HG02943 (cell line): ENCODE results near the gene IL16.
A peak's percentile ranks its signal among the peaks of the same experiment; 100 is the strongest.

ENCODE experiments used
- ATAC-seq: cut with Tn5 transposase; IDR thresholded peaks from one replicate; pipeline ENCODE4 v1.9.1; 2021; ENCODE audit warnings: mild to moderate bottlenecking, low read depth, moderate library complexity; ENCODE audit not compliant: unreplicated experiment

The IL16 gene

DNA sequence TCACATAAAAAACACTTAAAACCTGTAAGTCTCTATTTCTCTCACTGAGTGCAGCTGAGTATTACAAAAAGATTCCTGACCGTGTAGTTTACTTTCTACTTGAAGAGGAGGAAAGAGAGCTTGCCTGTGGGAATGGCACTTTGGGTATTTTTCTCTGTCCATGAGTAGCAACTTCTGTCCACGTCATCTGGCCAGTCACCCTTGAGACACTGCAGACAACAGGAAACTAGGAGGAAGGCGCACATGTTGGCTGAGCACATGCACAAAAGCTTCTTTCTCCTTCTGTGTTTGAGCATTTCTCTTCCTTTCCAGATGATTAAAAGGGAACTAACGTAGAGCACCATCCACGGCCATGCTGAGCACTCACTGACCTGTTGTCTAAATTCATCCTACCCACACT, 107.5 kb downstream of the IL16 start:
- no peak for ATAC-seq

DNA sequence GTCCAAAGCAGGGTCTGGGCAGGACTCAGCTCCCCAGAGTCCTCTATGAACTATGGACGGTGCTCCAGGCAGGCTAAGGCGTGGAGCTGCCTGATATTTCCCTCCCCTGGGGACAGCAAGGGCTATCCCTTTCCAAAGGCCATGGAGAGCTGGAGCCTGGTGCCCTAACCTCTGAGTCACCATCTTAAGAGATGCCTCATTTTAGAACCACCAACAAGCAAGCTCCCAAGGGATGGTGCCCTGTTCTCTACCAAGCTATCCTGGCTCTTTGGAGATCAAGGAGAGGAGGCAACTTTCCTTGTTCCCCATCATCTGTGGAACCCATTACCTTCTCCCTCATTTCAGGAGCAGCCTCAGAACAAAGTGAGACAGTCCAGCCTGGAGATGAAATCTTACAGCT, 111.6 kb downstream of the IL16 start:
- ATAC-seq, result no peak

DNA sequence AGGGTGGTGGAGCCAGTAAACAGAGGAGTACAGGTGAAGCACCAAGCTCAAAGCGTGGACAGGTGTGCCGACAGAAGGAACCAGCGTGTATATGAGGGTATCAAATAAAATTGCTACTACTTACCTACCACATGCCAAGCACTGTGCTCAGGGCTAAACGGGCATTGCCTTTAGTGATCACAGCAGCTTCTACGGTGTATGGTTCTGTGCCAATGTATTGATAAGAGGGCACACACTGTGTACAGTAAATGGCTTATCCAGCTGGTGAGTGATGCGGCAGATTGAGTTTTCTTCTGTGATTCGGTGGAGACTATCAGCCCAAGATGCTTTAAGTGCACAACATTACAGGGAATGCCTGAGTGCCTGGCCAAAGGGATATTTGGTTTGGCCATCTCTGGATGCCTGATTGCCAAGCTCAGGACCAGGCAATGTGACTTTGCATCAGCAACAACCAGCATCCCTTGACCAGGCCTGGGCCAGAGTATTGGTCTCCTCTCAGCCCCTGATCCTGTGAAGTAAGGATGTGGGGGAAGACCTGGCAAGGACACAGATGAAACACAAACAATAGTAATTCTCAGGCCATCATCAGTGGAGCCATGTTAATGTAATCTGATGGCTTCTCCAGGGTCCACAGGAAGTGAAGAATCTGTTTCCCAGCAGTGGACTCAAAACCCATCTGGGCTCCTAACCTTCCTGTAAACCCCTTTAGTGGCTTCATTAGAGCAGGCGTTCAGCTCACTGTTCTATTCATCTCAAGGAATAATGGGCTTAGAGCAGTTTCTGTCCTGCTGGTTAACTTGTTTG, 113.2 kb downstream of the IL16 start:
- ATAC-seq, result no peak

DNA sequence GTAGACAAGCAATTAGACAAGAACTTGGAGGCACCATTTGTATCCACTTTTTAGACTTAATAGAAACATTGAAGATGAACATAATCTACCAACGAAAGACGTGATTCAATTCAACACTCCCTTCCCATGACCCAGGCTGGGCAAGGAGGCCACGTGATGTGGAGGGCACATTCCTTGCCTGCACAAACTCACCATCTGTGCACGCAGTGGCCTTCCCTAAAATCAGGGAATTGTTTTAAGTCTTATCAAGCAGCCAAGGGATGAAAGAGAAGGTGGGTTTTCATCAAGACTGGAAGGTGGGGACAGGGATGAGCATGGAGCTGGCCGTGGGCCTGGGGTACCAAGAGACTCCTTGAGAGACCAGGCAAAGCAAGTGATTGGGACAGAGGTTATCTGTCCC, 113.8 kb downstream of the IL16 start:
- no peak for ATAC-seq

DNA sequence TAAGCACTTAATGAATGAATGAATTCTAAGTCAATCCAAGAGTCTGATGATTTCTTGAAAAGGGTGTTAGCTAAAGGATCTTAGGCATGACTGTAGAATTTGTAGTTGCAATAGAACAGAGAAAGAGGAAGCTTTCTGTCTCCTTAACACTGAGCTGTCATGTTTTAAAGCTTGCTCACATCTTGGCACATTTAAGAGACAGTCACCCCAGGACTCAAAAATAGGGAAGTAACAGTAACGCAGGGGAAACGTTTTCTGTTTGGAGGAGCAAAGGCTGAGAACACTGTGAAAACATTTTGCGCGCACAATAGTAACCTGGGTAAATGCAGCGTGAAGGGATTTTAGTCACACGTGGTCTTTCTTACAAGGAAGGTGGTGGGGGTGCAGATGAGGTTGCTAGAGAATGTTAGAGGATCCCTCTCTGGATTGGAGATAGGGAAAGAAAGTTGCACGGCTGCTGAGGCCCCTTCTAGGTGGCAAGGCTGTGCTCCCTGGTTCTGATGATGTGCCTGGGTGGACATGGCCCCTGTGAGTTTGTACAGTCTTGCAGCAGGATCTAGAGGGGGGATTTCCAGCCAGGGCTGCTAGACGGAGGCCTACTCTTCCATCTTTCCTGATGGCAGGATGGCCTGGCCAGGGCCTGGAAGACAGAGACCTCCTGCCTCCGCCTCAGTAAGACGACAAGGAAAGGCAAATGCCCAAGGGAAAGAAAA, 115.2 kb downstream of the IL16 start:
- no peak for ATAC-seq

DNA sequence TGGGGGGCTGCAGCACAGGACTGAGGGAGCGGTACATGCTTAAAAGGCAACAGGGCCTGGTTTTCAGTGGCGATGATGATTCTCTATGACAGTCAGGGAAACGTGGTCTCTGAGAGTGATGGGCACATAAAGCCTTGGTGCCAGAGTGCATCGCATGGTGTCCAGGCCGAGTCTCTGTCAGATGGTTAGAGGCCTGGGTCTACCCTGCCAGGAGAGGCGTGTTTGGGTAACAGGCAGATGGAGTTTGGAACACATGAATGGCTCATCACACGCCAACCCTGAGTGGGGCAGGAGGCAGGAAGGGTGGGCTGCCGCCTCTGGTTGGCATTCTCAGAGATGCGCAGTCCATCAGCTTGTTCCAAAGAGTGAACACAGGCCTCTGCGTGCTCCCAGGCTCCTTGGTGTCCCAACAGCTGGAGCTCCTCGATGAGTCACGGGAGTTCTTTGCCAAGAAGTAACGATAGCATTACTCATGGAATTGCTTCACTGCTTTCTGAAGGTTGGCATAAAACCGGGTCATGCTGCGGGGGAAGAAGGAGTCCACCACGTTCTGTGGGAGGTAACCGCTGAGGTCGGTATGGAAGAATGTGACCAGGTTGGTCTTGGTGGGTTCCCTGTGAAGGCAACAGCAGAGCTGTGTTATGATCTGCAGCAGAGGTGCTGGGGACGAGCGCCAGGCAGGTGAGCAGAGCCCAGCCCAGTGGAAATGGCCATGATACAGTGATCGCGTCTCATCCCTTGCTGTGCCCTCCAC, 116.3 kb downstream of the IL16 start:
- ATAC-seq, result no peak

DNA sequence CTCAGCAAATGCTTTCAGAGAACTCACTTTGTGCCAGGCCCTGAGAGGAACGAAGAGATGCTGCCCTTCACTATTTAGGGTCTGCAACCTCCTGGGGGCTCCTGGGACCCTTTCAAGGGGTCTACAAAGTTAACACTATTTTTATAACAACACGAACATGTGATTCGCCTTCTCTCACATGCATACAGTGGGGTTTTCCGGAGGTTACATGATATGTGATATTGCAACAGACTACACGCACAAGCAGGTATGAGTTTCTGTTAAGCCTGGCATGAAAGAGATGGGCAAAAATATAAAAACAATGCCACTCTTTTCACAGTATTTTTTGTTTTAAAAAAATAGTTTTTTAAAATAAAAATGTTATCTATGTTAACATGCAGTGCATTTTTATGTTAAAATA, 117.0 kb downstream of the IL16 start:
- no peak for ATAC-seq

DNA sequence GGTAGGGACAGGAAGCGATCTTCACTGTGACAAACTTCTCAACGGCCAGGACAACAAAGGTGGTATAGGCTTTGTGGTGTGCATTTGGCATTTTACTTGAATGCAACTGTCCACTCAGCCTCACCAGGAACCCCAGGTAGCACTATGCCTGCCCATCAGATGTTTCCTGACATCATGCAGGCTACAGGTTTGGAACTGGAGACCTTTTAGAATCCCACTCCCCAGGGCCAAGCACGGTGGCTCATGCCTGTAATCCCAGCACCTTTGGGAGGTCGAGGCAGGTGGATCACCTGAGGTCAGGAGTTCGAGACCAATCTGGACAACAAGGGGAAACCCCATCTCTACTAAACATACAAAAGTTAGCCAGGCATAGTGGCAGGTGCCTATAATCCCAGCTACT, 117.7 kb downstream of the IL16 start:
- no peak for ATAC-seq

DNA sequence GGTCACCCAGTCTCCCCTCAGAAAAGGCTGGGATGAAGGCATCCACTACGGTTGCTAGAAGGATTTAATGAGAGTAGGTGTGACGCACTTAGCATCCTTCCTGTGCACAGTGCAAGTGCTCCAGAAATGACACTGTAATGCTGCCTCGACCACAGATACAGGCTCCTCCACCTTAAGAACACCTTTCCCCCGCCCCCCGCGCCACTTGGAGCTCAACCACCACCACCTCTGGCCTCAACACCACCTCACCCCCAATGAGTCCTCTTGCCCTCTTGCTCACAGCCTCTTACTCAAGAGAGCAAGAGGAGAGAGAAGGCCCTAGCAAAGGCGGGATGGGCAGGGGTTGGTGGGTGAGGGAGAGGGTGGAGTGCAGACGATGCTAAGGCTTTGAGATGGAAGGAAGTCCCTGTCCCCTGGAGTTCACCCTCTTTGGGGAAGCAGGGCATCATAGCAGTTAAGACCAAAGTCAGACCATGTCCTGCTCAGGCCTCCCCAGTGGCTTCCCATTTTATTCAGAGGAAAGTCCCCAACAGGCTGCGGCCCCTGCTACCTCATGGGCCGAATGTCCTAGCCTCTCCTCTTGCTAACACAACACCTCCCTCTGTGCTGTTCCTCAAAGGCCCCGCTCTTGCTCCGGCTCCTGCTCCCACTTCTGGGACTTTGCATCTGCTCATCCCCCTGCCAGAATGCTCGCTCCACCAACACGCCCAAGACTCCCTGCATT, 118.9 kb downstream of the IL16 start:
- ATAC-seq, result no peak

DNA sequence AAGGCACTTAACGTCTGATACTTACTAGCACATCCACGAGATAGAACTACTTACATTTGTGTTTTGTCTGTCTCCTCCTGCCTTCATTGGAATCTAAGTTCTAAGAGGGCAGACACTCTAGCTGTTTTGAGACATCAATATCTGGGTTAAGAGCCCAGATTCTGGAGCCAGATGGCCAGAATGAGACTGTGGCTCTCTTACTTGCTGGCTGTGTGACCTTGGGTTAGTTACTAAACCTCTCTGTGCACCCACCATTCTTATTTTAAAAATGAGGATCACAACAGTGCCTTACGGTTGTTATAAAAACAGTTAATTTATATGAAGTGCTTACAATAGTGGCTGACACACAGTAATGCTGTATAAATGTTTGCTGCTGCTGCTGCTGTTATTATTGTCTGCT, 119.6 kb downstream of the IL16 start:
- no peak for ATAC-seq

DNA sequence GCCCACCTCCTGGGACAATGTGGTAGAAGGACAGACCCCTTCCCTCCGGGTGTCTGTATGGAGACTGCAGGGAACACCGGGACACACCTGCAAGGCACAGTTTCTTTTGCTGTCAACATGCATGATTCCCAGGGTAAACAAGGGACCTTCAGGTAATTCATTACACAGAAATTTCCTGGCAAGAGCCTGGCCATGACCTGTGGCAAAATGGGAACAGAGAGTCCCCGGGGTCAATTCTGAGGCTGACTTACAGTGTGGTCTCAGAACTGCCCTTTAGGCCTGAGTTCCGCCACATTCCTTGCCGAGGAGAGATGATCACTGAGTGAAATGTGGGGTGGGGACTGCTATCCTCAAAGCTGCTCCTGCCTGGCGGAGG, 121.0 kb downstream of the IL16 start:
- ATAC-seq, result no peak

DNA sequence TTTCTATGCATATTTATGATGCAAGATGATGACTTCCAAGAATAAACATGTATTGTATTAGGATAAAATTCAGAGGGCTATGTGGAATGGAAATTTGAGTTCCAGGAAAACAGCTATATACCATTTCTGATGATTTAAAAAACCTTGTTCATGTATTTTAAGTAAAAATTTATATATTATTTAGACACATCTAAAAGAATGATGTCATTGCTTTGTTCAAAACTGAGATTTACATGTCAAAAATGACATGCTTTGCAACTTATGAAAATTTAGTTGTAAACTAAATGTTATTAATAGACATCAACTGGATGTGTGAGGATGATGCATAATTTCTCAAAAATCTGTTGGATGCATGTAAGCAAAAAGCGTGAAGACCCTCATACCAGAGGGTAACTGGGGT, 125.0 kb downstream of the IL16 start:
- no peak for ATAC-seq

DNA sequence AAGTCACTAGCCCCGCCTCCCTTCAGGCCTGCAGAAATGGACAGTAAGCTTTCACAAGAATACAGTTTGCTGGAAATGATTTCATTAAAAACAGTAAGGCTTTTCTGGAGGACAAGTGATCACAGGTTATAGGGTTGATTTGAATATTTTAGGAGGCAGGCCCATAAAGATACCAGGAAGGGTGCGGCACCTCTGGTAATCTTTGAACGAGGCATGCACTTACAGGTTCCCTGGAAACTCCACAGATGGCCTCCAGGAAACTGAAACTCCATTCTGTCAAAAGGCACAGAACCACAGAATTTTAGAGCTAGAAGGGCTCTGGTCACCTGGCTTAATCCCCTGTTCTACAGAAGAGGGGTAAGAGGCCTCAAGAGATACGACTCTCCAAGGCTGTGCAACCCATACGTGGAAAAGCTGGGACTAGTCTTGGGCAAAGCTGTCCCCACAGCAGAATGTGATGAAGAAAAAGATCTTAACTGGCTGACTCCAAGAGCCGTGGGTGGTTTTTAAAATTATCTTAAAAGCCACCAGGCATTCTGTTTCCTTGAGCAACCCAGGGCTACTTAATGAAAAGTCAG, 126.1 kb downstream of the IL16 start:
- no peak for ATAC-seq

DNA sequence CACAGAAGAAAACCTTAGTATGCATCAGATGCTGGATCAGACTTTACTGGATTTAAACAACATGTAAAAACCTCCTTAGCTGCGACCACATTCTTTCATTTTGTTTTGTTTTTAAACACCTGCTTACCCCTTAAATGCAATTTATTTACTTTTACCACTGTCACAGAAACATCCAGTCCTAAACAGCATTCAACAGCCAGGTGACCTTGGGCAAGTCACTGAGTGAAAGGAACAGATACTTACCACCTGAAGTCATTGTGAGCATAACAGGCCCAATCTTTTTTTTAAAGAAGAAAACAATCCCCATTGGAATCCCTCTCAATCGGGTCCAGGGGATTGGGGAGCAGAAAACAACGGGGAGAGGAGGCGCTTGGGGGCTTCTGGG, 126.9 kb downstream of the IL16 start:
- no peak for ATAC-seq

DNA sequence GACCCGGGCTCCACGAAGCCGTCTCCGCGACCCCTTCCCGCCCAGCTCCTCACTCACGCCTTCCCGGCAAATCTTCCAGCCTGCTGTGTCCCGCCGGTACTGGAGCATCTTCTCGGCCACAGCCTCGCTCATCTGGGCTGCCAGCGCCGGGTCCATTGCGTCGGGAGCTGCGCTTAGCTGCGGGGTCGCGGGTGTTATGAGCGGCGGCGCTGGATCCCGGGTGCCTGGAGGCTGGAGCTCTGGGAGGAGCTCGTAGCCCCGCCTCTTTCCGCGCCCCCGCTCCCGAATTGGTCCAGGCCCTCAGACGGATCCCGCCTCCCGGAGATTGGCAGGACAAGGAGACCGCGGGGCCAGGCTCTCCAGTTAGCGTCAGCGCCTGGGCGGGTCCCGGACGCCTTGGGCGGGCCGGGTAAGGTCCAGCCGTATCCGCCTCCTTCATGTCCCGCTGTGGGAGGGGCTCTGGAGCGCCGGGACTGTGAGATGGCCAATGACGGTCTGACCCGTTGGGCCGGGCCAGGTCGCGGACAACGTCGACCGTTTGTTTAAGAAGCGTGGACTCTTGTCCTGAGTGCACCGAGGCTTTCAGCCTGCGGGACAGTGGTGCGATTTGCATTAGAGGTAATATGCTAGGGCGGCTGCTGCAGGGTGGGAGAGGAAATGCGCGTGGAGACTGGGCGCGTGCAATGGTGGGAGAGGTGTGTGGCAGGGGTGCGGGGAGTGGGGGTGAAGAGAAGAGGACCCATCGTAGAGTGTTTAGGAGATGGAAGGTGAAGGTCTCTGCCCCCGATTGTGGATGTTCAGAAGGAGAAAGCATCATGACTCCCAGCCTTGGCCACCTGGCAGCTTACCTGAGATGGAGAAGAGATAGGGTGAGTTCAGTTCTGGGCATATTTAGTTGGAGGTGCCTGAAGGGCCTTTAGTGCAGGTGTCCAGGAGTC, 127.5 kb downstream of the IL16 start, which contains the start of gene STARD5:
Gene STARD5 (minus strand): TSS at position 198 of the 938 bp plus-strand sequence. CDS start 42 bp downstream, at position 156.
- peak; percentile 99 for ATAC-seq

DNA sequence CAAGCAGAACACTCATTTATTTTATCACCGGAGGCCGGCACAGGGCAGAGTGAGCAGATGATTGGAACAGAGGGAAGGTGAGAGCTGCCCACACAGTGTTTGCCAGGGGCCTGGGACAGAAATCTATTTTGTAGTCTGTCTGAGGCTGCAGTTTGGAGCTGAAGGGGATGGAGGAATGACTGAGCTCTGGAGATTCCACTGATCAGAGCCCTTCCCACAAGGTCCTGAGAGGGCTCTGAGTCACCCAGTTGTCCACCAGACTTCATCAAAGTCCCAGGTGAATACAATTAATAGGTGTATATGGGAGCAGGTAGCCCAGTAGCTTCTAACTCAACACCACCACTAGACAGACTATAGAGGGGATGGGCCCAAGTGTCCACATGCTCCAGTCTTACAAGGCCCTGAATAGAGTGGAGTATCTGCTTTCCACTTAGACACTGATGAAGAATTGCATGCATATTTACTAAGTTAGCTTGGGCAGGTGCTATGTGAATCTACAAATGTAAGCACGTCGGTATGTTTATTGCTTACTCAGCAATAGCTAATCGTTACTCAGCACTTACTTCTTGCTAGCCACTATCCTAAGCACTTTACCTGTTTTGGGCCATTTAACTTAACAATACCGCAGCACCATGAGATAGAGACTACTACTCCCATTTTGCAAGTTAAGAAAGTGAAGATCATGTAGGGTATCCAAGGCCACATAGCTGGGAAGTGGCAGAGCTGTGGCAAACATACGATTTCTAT, 130.0 kb downstream of the IL16 start:
- no peak for ATAC-seq

DNA sequence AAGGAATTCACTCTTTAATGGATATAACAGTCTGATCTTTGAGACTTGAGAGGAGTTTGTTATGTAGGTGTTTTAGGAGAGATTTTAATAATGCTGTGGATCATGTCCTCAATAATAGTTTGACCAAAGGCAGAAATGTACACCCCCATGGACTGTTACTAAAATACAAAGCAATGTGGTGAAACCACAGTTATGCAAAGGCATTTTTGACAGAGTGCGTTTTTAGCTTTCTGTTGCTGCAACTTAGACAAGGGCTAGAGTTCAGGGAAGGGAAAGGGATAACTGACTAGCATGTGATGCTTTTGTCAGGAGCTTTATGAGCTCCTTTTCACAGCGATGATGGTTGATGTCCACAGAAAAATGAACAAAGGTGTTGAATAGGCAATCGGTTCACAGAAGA, 130.8 kb downstream of the IL16 start:
- ATAC-seq, result no peak

DNA sequence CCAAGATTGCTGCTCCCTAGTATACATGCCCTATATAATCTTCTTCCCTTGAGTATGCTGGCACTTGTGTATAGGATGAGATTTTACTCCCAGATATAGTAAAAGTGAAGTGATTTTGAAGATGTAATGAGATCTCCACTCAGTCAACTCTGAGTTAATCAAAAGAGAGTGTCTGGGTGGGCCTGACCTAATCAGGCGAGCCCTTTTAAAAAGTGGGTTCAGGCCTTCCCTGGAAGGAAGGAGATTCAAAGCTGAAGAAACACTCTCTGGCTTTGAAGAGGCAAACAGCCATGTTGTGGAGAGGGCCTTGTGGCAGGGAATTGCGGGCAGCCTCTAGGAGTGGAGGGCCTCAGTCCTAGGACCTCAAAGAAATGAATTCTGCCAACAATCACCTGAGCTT, 132.8 kb downstream of the IL16 start:
- no peak for ATAC-seq
